Measurements from ENCODE around the gene PRR13. TPM values are rescaled to one million over a fixed set of nuclear protein-coding genes. Genes with fewer than 3 reads are reported as not detected.

PRR13 gene
- total and polyA plus RNA-seq, 2 of the 13 experiments (the other 11 are each of a cell fraction or from before 2014, with no cell fraction given), result 65.0 to 102 TPM

DNA sequence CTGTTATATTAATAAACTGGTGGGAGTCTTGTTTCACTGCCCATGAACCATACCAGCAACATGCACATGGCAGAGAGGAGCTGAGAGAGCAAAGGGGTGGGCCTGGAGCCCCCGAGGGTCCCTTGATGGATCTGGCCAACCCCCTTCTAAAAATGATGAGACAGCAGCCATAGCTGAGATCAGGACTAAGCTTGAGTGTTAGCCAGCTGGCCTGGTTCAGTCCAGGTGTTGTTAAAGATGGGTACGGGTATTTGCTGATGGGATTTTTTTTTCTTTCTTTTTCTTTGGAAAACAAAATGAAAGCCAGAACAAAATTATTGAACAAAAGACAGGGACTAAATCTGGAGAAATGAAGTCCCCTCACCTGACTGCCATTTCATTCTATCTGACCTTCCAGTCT, 26.3 kb downstream of the PRR13 start:
- BruUV-seq (replicated peaks), result TSS peak; percentile 27
- Histone ChIP-seq H3K36me3 (replicated peaks in 1 of 2; ENCODE audit: control insufficient read depth in 1 of 2, insufficient read depth in 2 of 2, low read length in 2 of 2) (peaks cover 51 to 95% of the 10 kb centered on the region in 2 experiments), H2AFZ (ENCODE audit: low read length) (no peak overlapping the region), H3K9me3 (ENCODE audit: low read length) (no peaks in the 10 kb centered on the region), H3K4me2 (ENCODE audit: low read depth, low read length) (no peak overlapping the region), H3K9ac (ENCODE audit: insufficient read depth, low read depth, low read length) (no peak overlapping the region), H3K79me2 (ENCODE audit: insufficient read depth, low read length) (peaks cover 45% of the 10 kb centered on the region), H3K27me3 (ENCODE audit: control insufficient read depth in 1 of 2, insufficient read depth in 2 of 2, low read length in 2 of 2) (no peaks in the 10 kb centered on the region), H3K4me1 (ENCODE audit: insufficient read depth, low read length) (peaks cover 28% of the 10 kb centered on the region), H3K27ac (ENCODE audit: extremely low read length, insufficient read depth, low read length) (no peak overlapping the region), H4K20me1 (ENCODE audit: insufficient read depth, low read length) (peaks cover 54% of the 10 kb centered on the region), H3K4me3 (replicated peaks in 1 of 3; ENCODE audit: insufficient read depth in 1 of 3, low read depth in 2 of 3, low read length in 3 of 3) (no peak overlapping the region)
- FAIRE-seq (no peak), DNase-seq (ENCODE audit: low spot score) (no peak), ATAC-seq (no peak)
- intact Hi-C loops (cut with micrococcal nuclease; ENCODE audit: unreplicated experiment), result no loop called here
- CTCF ChIA-PET (ENCODE audit: low intra/inter-chr PET ratio, low total read pairs), result no interaction called here
- POLR2A ChIA-PET, result interaction anchor here (1.0 kb wide), 1 partner anchor 11 kb away, joined by 3 read pairs; no protein-coding TSS in a partner anchor
- in situ Hi-C loops (cut with HindIII; ENCODE audit: extremely low pct_ligation_motif_present, low pct_unique_long_range_greater_than_20kb), result no loop called here
- 90% methylated on average over 2 of the region's 2 CpGs for WGBS (ENCODE audit: low lambda C conversion rate)
- no peak for TF ChIP-seq ARNTL (CRISPR knock-in tag; IDR thresholded peaks at IDR 0.05)
- no peak for TF ChIP-seq KLF12 (CRISPR knock-in tag; IDR thresholded peaks at IDR 0.05; ENCODE audit: borderline replicate concordance)
- TF ChIP-seq POLR2AphosphoS5 (IDR thresholded peaks at IDR 0.05; ENCODE audit: low read depth, low read length), result no peak
- TF ChIP-seq FOSL1 (CRISPR knock-in tag; IDR thresholded peaks at IDR 0.05; ENCODE audit: borderline replicate concordance), result no peak
- TF ChIP-seq ZNF570 (CRISPR knock-in tag; IDR thresholded peaks at IDR 0.05; ENCODE audit: borderline replicate concordance), result no peak
- TF ChIP-seq, protein P1, sequence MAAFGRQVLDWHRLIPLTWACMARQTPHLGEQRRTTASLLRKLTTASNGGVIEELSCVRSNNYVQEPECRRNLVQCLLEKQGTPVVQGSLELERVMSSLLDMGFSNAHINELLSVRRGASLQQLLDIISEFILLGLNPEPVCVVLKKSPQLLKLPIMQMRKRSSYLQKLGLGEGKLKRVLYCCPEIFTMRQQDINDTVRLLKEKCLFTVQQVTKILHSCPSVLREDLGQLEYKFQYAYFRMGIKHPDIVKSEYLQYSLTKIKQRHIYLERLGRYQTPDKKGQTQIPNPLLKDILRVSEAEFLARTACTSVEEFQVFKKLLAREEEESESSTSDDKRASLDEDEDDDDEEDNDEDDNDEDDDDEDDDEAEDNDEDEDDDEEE (CRISPR knock-in tag; IDR thresholded peaks at IDR 0.05), result no peak
- TF ChIP-seq SMYD3 (CRISPR knock-in tag; IDR thresholded peaks at IDR 0.05), result no peak
- TF ChIP-seq SMC3 (IDR thresholded peaks at IDR 0.05; ENCODE audit: low read length), result no peak
- TF ChIP-seq, protein P2, sequence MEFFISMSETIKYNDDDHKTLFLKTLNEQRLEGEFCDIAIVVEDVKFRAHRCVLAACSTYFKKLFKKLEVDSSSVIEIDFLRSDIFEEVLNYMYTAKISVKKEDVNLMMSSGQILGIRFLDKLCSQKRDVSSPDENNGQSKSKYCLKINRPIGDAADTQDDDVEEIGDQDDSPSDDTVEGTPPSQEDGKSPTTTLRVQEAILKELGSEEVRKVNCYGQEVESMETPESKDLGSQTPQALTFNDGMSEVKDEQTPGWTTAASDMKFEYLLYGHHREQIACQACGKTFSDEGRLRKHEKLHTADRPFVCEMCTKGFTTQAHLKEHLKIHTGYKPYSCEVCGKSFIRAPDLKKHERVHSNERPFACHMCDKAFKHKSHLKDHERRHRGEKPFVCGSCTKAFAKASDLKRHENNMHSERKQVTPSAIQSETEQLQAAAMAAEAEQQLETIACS (CRISPR knock-in tag; IDR thresholded peaks at IDR 0.05), result no peak
- TF ChIP-seq, protein P3, sequence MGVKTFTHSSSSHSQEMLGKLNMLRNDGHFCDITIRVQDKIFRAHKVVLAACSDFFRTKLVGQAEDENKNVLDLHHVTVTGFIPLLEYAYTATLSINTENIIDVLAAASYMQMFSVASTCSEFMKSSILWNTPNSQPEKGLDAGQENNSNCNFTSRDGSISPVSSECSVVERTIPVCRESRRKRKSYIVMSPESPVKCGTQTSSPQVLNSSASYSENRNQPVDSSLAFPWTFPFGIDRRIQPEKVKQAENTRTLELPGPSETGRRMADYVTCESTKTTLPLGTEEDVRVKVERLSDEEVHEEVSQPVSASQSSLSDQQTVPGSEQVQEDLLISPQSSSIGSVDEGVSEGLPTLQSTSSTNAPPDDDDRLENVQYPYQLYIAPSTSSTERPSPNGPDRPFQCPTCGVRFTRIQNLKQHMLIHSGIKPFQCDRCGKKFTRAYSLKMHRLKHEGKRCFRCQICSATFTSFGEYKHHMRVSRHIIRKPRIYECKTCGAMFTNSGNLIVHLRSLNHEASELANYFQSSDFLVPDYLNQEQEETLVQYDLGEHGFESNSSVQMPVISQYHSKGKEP (CRISPR knock-in tag; IDR thresholded peaks at IDR 0.05), result no peak
- TF ChIP-seq SRF (IDR thresholded peaks at IDR 0.05; ENCODE audit: low read depth, low read length), result no peak
- no peak for TF ChIP-seq FOSL2 (CRISPR knock-in tag; IDR thresholded peaks at IDR 0.05)
- TF ChIP-seq TSC22D2 (CRISPR knock-in tag; IDR thresholded peaks at IDR 0.05; ENCODE audit: borderline replicate concordance), result no peak
- TF ChIP-seq HOXA5 (CRISPR knock-in tag; IDR thresholded peaks at IDR 0.05), result no peak
- TF ChIP-seq, protein P4, sequence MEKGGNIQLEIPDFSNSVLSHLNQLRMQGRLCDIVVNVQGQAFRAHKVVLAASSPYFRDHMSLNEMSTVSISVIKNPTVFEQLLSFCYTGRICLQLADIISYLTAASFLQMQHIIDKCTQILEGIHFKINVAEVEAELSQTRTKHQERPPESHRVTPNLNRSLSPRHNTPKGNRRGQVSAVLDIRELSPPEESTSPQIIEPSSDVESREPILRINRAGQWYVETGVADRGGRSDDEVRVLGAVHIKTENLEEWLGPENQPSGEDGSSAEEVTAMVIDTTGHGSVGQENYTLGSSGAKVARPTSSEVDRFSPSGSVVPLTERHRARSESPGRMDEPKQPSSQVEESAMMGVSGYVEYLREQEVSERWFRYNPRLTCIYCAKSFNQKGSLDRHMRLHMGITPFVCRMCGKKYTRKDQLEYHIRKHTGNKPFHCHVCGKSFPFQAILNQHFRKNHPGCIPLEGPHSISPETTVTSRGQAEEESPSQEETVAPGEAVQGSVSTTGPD (CRISPR knock-in tag; IDR thresholded peaks at IDR 0.05), result no peak
- no peak for TF ChIP-seq PCBP2 (optimal IDR thresholded peaks at IDR 0.05; ENCODE audit: low read depth, low read length, poor library complexity, severe bottlenecking)
- TF ChIP-seq, protein P5, sequence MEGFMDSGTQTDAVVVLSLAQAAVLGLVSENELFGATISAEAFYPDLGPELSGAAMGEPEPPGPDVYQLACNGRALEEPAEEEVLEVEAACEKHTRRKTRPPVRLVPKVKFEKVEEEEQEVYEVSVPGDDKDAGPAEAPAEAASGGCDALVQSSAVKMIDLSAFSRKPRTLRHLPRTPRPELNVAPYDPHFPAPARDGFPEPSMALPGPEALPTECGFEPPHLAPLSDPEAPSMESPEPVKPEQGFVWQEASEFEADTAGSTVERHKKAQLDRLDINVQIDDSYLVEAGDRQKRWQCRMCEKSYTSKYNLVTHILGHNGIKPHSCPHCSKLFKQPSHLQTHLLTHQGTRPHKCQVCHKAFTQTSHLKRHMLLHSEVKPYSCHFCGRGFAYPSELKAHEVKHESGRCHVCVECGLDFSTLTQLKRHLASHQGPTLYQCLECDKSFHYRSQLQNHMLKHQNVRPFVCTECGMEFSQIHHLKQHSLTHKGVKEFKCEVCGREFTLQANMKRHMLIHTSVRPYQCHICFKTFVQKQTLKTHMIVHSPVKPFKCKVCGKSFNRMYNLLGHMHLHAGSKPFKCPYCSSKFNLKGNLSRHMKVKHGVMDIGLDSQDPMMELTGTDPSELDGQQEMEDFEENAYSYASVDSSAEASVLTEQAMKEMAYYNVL (CRISPR knock-in tag; IDR thresholded peaks at IDR 0.05; ENCODE audit: borderline replicate concordance), result no peak

All from HepG2 (cell line).